ENCODE measurements around the gene MACROH2A1. TPM values are rescaled to one million over a fixed set of nuclear protein-coding genes. Genes with fewer than 3 reads are reported as not detected.

MACROH2A1 gene
- total and polyA plus RNA-seq, 10 of the 15 experiments (the other 5 are each of a cell fraction or from before 2014, with no cell fraction given), result 45.7 to 230 (median 196) TPM

- H3K27me3 ChIP-seq (replicated peaks in 1 of 2; ENCODE audit: control insufficient read depth in 2 of 2, insufficient read depth in 2 of 2, low read length in 1 of 2), result no peaks in the 10 kb centered on the region
- CTCF ChIA-PET, result no interaction called here
- intact Hi-C loops (cut with micrococcal nuclease; ENCODE audit: unreplicated experiment), result no loop called here
- SMC1A ChIA-PET (ENCODE audit: uncharacterized antibody, unreplicated experiment), result no interaction called here
- H2AFZ ChIP-seq (ENCODE audit: control insufficient read depth, low read depth, low read length), result no peak overlapping the region
- H3K36me3 ChIP-seq (ENCODE audit: control insufficient read depth in 2 of 2, insufficient read depth in 2 of 2, low read length in 1 of 2), result peaks cover 36 to 40% of the 10 kb centered on the region in 2 experiments; a peak in 3 of 4 replicates
- peaks cover 9% of the 10 kb centered on the region for H3K4me1 ChIP-seq (ENCODE audit: control insufficient read depth, insufficient read depth, low read length)
- POLR2A ChIA-PET, result no interaction called here
- no peak overlapping the region for H3K4me2 ChIP-seq (ENCODE audit: control insufficient read depth, insufficient read depth)
- ATAC-seq (no peak; the same call in 1 of the 3 replicates), FAIRE-seq (no peak), DNase-seq (ENCODE audit: low read depth, low spot score) (no peak)
- TF ChIP-seq CREM (IDR thresholded peaks at IDR 0.05; ENCODE audit: low read depth) (peak; percentile 33; the same call in 1 of the 2 replicates), SMAD1 (IDR thresholded peaks at IDR 0.05; ENCODE audit: low read depth, partially characterized antibody) (no peak)
- no peak overlapping the region for H3K9ac ChIP-seq (ENCODE audit: control insufficient read depth, insufficient read depth, low read length)
- no peaks in the 10 kb centered on the region for H3K9me3 ChIP-seq (replicated peaks; ENCODE audit: control insufficient read depth, insufficient read depth, low read length)
- H4K20me1 ChIP-seq (ENCODE audit: control insufficient read depth, insufficient read depth), result no peaks in the 10 kb centered on the region
- RAD21 ChIA-PET (ENCODE audit: unreplicated experiment), result no interaction called here
- WGBS (ENCODE audit: insufficient coverage, insufficient replicate concordance, low lambda C conversion rate, missing lambda C conversion rate), result 28% methylated on average over 4 of the region's 4 CpGs
- in situ Hi-C loops (cut with MboI), result no loop called here
- no peak overlapping the region for H3K4me3 ChIP-seq
- BruUV-seq (replicated peaks), result no TSS peak
- no peaks in the 10 kb centered on the region for H3K79me2 ChIP-seq (ENCODE audit: control insufficient read depth, insufficient read depth, low read length)
- H3K27ac ChIP-seq (ENCODE audit: control insufficient read depth, insufficient read depth), result no peak overlapping the region
Observed at GRCh38 chr5:135342551-135342875, 56.5 kb downstream of the MACROH2A1 start.

- Histone ChIP-seq H3K9me3 (replicated peaks; ENCODE audit: control insufficient read depth, insufficient read depth, low read length) (no peaks in the 10 kb centered on the region), H3K27ac (ENCODE audit: control insufficient read depth, insufficient read depth) (no peak overlapping the region), H3K79me2 (ENCODE audit: control insufficient read depth, insufficient read depth, low read length) (no peaks in the 10 kb centered on the region), H3K36me3 (ENCODE audit: control insufficient read depth in 2 of 2, insufficient read depth in 2 of 2, low read length in 1 of 2) (peaks cover 37 to 44% of the 10 kb centered on the region in 2 experiments), H3K9ac (ENCODE audit: control insufficient read depth, insufficient read depth, low read length) (no peak overlapping the region), H3K4me1 (ENCODE audit: control insufficient read depth, insufficient read depth, low read length) (peaks cover 9% of the 10 kb centered on the region), H3K4me2 (ENCODE audit: control insufficient read depth, insufficient read depth) (no peak overlapping the region), H3K27me3 (replicated peaks in 1 of 2; ENCODE audit: control insufficient read depth in 2 of 2, insufficient read depth in 2 of 2, low read length in 1 of 2) (no peaks in the 10 kb centered on the region), H4K20me1 (ENCODE audit: control insufficient read depth, insufficient read depth) (no peaks in the 10 kb centered on the region), H2AFZ (ENCODE audit: control insufficient read depth, low read depth, low read length) (no peak overlapping the region), H3K4me3 (no peak overlapping the region)
- 74% methylated on average over 7 of the region's 7 CpGs for WGBS (ENCODE audit: insufficient coverage, insufficient replicate concordance, low lambda C conversion rate, missing lambda C conversion rate)
- DNase-seq (ENCODE audit: low read depth, low spot score) (no peak), FAIRE-seq (no peak), ATAC-seq (no peak)
- ChIA-PET RAD21 (ENCODE audit: unreplicated experiment) (no interaction called here), SMC1A (ENCODE audit: uncharacterized antibody, unreplicated experiment) (interaction anchor here (0.6 kb wide), 1 partner anchor 97 kb away, joined by 3 read pairs; no protein-coding TSS in a partner anchor), CTCF (no interaction called here), POLR2A (no interaction called here)
- intact Hi-C loops (cut with micrococcal nuclease; ENCODE audit: unreplicated experiment) (no loop called here), in situ Hi-C loops (cut with MboI) (no loop called here)
- no TSS peak for BruUV-seq (replicated peaks)
- TF ChIP-seq EGR1 (IDR thresholded peaks at IDR 0.05; ENCODE audit: borderline replicate concordance in 1 of 2, low read depth in 2 of 2, low read length in 2 of 2) (no peak), IKZF1 (conservative IDR thresholded peaks at IDR 0.05) (no peak), NBN (IDR thresholded peaks at IDR 0.05) (no peak), MEF2B (IDR thresholded peaks at IDR 0.05; ENCODE audit: partially characterized antibody, poor library complexity, severe bottlenecking) (no peak), GATAD2B (conservative IDR thresholded peaks at IDR 0.05; ENCODE audit: low read depth) (no peak), IRF5 (IDR thresholded peaks at IDR 0.05; ENCODE audit: borderline replicate concordance) (no peak), FOXM1 (IDR thresholded peaks at IDR 0.05; ENCODE audit: low read depth, low read length) (no peak), LARP7 (IDR thresholded peaks at IDR 0.05) (no peak), PAX8 (IDR thresholded peaks at IDR 0.05) (no peak), PML (IDR thresholded peaks at IDR 0.05; ENCODE audit: low read length) (no peak), NR2F1 (conservative IDR thresholded peaks at IDR 0.05) (no peak), ZBTB33 (IDR thresholded peaks at IDR 0.05) (no peak), RB1 (IDR thresholded peaks at IDR 0.05; ENCODE audit: borderline replicate concordance) (no peak), YBX1 (IDR thresholded peaks at IDR 0.05) (no peak)
Observed at GRCh38 chr5:135341696-135342550, 57.1 kb downstream of the MACROH2A1 start.
